Caco-2 (cell line): Measurements from ENCODE around the gene WDFY4. TPM values are rescaled to one million over a fixed set of nuclear protein-coding genes. Genes with fewer than 3 reads are reported as not detected.

Experiments
- BruUV-seq: library from RNA; stranded (reverse); fragments of 400-500 nt; replicated peaks from 2 replicates; lab custom pipeline; 2021; lab: Mats Ljungman, UMichigan
- CTCF ChIA-PET: fragments of 300-600 bp; sonication (Branson Sonifier 250); formaldehyde crosslinking; loops from one replicate; lab custom pipeline; 2022; ENCODE audit warnings: antibody characterized with exemption; lab: Charles Lee
- POLR2A ChIA-PET: fragments of 300-600 bp; sonication (Branson Sonifier 250); formaldehyde crosslinking; loops from one replicate; lab custom pipeline; 2022; ENCODE audit warnings: antibody characterized with exemption; lab: Charles Lee
- DNase-seq, 2 experiments: peaks; one replicate each; pipeline versions ENCODE4 v3.0.0 to v3.0.0-alpha.2; 2020 to 2022
- H3K27me3 ChIP-seq: replicated peaks from 2 replicates; pipeline ENCODE4 v1.6.0; 2011; ENCODE audit warnings: low read length; ENCODE audit not compliant: control insufficient read depth, insufficient read depth
- H3K36me3 ChIP-seq: 2 replicates; pipeline ENCODE4 v1.5.1; 2011; ENCODE audit warnings: low read length; ENCODE audit not compliant: control insufficient read depth, insufficient read depth
- H3K4me1 ChIP-seq: fragments of 250-450 bp; sonication (Bioruptor Pico); 2 replicates; pipeline ENCODE4 v1.5.1; 2020; ENCODE audit warnings: mild to moderate bottlenecking
- H3K4me3 ChIP-seq: 2 replicates; pipeline ENCODE4 v1.5.1; 2011; ENCODE audit warnings: low read depth, mild to moderate bottlenecking, control low read depth, low read length
- H3K9me3 ChIP-seq: fragments of 250-450 bp; sonication (Bioruptor Pico); 2 replicates; pipeline ENCODE4 v1.5.1; 2020; ENCODE audit warnings: mild to moderate bottlenecking, moderate library complexity
- H3K27ac Mint-ChIP-seq: one replicate; pipeline ENCODE4 v1.8.0; 2022; ENCODE audit warnings: mixed read lengths; ENCODE audit not compliant: unreplicated experiment
- H3K27me3 Mint-ChIP-seq: one replicate; pipeline ENCODE4 v1.8.0; 2022; ENCODE audit warnings: mixed read lengths; ENCODE audit not compliant: insufficient read depth, unreplicated experiment
- H3K36me3 Mint-ChIP-seq: one replicate; pipeline ENCODE4 v1.8.0; 2022; ENCODE audit warnings: mild to moderate bottlenecking, mixed read lengths; ENCODE audit not compliant: insufficient read depth, unreplicated experiment
- H3K4me1 Mint-ChIP-seq: one replicate; pipeline ENCODE4 v1.8.0; 2022; ENCODE audit warnings: low read depth, mixed read lengths; ENCODE audit not compliant: unreplicated experiment
- H3K4me3 Mint-ChIP-seq: one replicate; pipeline ENCODE4 v1.8.0; 2022; ENCODE audit warnings: mild to moderate bottlenecking, moderate library complexity, mixed read lengths; ENCODE audit not compliant: unreplicated experiment
- H3K9me3 Mint-ChIP-seq: one replicate; pipeline ENCODE4 v1.8.0; 2022; ENCODE audit warnings: mixed read lengths; ENCODE audit not compliant: unreplicated experiment
- intact Hi-C: fragments of 100-400 bp; cut with micrococcal nuclease; formaldehyde crosslinking; loops from one replicate; pipeline ENCODE4 v1.10.0; 2022; ENCODE audit not compliant: unreplicated experiment
- total RNA-seq: library from RNA; stranded (reverse); gene quantifications from 2 replicates; pipeline ENCODE4 v1.2.3, GENCODE V29; 2022
- TF ChIP-seq, protein P1 (sequence below), 2 experiments: fragments of 200-600 bp in 1 of 2; IDR thresholded peaks; 1 replicate in 1 of 2; 2 replicates in 1 of 2; pipeline versions ENCODE4 v1.5.1 to v1.8.0; 2011 to 2022; ENCODE audit warnings: antibody characterized with exemption in 1 of 2, control low read depth in 1 of 2, inconsistent platforms in 1 of 2, low read depth in 1 of 2, low read length in 1 of 2, mild to moderate bottlenecking in 1 of 2, moderate library complexity in 1 of 2; ENCODE audit not compliant: insufficient read depth in 1 of 2, severe bottlenecking in 1 of 2, unreplicated experiment in 1 of 2

The WDFY4 gene
- total RNA-seq, 1 experiment from 2014 or later, result not detected

DNA sequence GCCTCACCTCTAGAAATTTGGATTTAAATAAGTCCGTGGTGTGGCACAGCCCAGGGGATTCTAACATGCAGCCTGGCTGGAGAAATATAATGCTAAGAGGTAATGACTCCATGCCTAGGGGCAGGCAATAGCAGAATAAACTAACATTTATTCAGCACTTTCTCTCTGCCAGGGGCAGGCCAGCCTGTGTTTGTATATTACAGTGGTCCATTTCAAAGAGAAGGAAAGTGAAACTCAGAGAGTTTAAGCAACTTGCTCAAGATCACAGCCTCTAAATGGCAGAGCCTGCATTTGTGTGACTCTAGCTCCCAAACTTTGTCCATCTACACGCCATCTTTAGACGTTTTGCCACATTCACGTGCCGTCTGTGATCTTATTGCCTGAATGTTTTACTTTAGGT is 261.7 kb downstream of the WDFY4 start:
- peaks cover 7% of the 10 kb centered on the region; the same call in 1 of the 2 replicates for H3K4me1 ChIP-seq
- no peaks in the 10 kb centered on the region for H3K9me3 Mint-ChIP-seq
- peaks cover 11% of the 10 kb centered on the region for H3K4me1 Mint-ChIP-seq
- no peaks in the 10 kb centered on the region for H3K27me3 Mint-ChIP-seq
- no peaks in the 10 kb centered on the region for H3K27me3 ChIP-seq
- DNase-seq, result no peak
- no TSS peak for BruUV-seq
- no peak overlapping the region for H3K27ac Mint-ChIP-seq
- H3K36me3 Mint-ChIP-seq, result no peaks in the 10 kb centered on the region
- POLR2A ChIA-PET, result no interaction called here
- intact Hi-C loops, result no loop called here
- no peaks in the 10 kb centered on the region for H3K9me3 ChIP-seq
- H3K4me3 ChIP-seq, result no peak overlapping the region
- TF ChIP-seq, protein P1, sequence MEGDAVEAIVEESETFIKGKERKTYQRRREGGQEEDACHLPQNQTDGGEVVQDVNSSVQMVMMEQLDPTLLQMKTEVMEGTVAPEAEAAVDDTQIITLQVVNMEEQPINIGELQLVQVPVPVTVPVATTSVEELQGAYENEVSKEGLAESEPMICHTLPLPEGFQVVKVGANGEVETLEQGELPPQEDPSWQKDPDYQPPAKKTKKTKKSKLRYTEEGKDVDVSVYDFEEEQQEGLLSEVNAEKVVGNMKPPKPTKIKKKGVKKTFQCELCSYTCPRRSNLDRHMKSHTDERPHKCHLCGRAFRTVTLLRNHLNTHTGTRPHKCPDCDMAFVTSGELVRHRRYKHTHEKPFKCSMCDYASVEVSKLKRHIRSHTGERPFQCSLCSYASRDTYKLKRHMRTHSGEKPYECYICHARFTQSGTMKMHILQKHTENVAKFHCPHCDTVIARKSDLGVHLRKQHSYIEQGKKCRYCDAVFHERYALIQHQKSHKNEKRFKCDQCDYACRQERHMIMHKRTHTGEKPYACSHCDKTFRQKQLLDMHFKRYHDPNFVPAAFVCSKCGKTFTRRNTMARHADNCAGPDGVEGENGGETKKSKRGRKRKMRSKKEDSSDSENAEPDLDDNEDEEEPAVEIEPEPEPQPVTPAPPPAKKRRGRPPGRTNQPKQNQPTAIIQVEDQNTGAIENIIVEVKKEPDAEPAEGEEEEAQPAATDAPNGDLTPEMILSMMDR (IDR thresholded peaks at IDR 0.05; ENCODE audit: insufficient read depth in 1 of 2, low read depth in 1 of 2, low read length in 1 of 2, severe bottlenecking in 1 of 2, unreplicated experiment in 1 of 2), result no peak
- H3K36me3 ChIP-seq, result no peaks in the 10 kb centered on the region
- CTCF ChIA-PET, result interaction anchor here (1.0 kb wide), 1 partner anchor 288 kb away, joined by 3 read pairs; no protein-coding TSS in a partner anchor
- no peak overlapping the region for H3K4me3 Mint-ChIP-seq

DNA sequence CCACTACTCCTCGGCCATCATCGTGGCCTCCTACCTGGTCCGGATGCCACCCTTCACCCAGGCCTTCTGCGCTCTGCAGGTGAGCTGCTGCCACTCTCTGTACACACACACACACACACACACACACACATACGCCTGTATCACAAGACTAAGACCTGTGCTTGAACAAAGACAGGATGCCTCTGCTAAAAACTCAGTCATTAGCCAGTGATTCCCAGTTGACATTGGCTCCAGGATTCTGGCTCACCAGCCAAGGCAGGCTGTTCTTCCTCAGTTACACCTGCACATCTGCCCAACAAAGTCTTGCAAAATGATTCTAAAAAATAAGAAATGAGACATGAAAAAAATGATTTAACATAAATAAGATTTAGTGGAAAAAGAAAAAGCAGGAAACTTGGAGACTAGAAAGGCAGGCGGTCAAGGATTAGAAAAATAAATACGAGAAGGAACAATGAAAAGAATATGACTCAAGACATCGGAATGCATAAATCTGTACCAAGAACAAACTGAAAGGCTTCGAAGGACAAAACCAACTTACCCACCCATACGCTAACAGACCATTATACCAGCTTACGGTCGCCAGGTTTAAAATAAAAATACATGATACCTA is 262.3 kb downstream of the WDFY4 start:
- POLR2A ChIA-PET, result no interaction called here
- H3K4me3 ChIP-seq, result no peak overlapping the region
- peaks cover 7% of the 10 kb centered on the region; the same call in 1 of the 2 replicates for H3K4me1 ChIP-seq
- DNase-seq, result peak in 1 of 2 experiments; percentile 29
- H3K27me3 Mint-ChIP-seq, result peaks cover 4% of the 10 kb centered on the region
- BruUV-seq, result no TSS peak
- H3K36me3 Mint-ChIP-seq, result no peaks in the 10 kb centered on the region
- H3K27ac Mint-ChIP-seq, result no peak overlapping the region
- no peaks in the 10 kb centered on the region for H3K36me3 ChIP-seq
- H3K4me1 Mint-ChIP-seq, result peaks cover 11% of the 10 kb centered on the region
- H3K9me3 ChIP-seq, result no peaks in the 10 kb centered on the region
- H3K27me3 ChIP-seq, result no peaks in the 10 kb centered on the region
- CTCF ChIA-PET, result interaction anchor here (0.6 kb wide), 1 partner anchor 20 kb away, joined by 7 read pairs; no protein-coding TSS in a partner anchor
- intact Hi-C loops, result no loop called here
- TF ChIP-seq, protein P1 (IDR thresholded peaks at IDR 0.05; ENCODE audit: insufficient read depth in 1 of 2, low read depth in 1 of 2, low read length in 1 of 2, severe bottlenecking in 1 of 2, unreplicated experiment in 1 of 2), result no peak
- H3K9me3 Mint-ChIP-seq, result no peaks in the 10 kb centered on the region
- H3K4me3 Mint-ChIP-seq, result no peak overlapping the region

DNA sequence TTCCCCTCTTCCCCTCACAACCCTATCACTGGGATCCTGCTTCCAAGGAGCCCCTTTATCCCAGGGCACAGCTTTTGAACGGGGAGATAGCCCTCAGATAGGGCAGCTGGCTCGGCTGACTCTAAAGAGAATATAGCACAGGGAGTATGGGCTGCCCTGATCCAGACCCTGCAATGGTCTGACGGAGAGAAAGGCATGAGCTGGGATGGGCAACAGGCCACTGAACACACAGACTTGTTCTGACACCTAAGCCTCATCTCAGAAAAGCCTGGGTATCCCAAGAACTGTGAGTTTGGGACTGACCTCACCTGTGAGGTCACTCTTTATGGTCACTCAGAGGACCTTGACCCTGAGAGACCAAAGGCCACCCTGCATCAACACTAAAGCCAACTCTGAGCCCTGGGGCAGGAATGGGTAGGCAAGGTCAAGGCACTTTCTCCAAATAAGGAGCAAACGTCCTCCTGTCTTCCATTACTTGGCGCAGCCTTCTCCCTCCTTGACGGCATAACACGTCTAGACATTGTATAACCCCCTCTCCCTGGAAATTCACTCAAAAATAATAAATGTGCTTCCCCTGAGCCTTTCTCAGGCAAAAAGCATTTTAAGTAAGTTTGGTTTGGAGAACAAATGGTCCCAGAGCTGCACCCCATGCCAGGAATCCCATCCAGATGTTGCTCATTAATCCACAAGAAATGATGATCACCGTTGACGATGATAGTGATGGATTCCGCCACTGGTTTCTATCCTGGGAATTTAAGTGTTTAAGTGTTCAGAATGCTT is 263.2 kb downstream of the WDFY4 start:
- Histone ChIP-seq H3K36me3 (no peaks in the 10 kb centered on the region), H3K4me1 (peaks cover 7% of the 10 kb centered on the region; the same call in 1 of the 2 replicates), H3K27me3 (no peaks in the 10 kb centered on the region), H3K4me3 (no peak overlapping the region), H3K9me3 (no peaks in the 10 kb centered on the region)
- Mint-ChIP-seq H3K27ac (no peak overlapping the region), H3K4me1 (peaks cover 11% of the 10 kb centered on the region), H3K36me3 (no peaks in the 10 kb centered on the region), H3K27me3 (peaks cover 5% of the 10 kb centered on the region), H3K9me3 (no peaks in the 10 kb centered on the region), H3K4me3 (no peak overlapping the region)
- no peak for DNase-seq
- no TSS peak for BruUV-seq
- ChIA-PET CTCF (interaction anchor here (0.5 kb wide), 1 partner anchor 146 kb away, joined by 3 read pairs; no protein-coding TSS in a partner anchor), POLR2A (no interaction called here)
- intact Hi-C loops, result no loop called here
- TF ChIP-seq, protein P1 (IDR thresholded peaks at IDR 0.05; ENCODE audit: insufficient read depth in 1 of 2, low read depth in 1 of 2, low read length in 1 of 2, severe bottlenecking in 1 of 2, unreplicated experiment in 1 of 2), result no peak
